Measurements from ENCODE around the gene SLC27A2.
A peak's percentile ranks its signal among the peaks of the same experiment; 100 is the strongest.

SLC27A2 gene

DNA sequence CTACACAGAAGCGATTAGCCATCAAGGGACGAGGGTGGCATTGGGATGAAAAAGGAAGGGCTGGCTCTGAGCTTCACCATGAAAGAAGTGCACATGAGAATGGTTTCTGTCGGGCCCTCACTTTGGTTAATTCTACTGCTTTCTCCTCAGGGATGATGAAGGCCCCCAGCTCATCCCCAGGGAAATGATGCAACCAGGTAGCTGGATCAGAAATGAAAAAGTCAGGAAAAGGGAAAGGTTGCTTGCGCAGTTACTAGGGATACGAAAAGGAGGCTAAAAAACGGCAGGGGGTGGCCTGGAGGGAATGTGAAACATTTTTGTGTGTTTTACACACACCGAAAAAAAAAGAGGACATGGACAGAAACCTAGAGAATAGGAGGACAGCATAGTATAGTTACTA lies 1.4 kb upstream of the SLC27A2 start:
- H3K27ac ChIP-seq: peak overlapping the region; percentile 84; the same call in 1 of the 2 replicates
- TF ChIP-seq, protein P1, sequence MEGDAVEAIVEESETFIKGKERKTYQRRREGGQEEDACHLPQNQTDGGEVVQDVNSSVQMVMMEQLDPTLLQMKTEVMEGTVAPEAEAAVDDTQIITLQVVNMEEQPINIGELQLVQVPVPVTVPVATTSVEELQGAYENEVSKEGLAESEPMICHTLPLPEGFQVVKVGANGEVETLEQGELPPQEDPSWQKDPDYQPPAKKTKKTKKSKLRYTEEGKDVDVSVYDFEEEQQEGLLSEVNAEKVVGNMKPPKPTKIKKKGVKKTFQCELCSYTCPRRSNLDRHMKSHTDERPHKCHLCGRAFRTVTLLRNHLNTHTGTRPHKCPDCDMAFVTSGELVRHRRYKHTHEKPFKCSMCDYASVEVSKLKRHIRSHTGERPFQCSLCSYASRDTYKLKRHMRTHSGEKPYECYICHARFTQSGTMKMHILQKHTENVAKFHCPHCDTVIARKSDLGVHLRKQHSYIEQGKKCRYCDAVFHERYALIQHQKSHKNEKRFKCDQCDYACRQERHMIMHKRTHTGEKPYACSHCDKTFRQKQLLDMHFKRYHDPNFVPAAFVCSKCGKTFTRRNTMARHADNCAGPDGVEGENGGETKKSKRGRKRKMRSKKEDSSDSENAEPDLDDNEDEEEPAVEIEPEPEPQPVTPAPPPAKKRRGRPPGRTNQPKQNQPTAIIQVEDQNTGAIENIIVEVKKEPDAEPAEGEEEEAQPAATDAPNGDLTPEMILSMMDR (conservative IDR thresholded peaks at IDR 0.05): no peak

DNA sequence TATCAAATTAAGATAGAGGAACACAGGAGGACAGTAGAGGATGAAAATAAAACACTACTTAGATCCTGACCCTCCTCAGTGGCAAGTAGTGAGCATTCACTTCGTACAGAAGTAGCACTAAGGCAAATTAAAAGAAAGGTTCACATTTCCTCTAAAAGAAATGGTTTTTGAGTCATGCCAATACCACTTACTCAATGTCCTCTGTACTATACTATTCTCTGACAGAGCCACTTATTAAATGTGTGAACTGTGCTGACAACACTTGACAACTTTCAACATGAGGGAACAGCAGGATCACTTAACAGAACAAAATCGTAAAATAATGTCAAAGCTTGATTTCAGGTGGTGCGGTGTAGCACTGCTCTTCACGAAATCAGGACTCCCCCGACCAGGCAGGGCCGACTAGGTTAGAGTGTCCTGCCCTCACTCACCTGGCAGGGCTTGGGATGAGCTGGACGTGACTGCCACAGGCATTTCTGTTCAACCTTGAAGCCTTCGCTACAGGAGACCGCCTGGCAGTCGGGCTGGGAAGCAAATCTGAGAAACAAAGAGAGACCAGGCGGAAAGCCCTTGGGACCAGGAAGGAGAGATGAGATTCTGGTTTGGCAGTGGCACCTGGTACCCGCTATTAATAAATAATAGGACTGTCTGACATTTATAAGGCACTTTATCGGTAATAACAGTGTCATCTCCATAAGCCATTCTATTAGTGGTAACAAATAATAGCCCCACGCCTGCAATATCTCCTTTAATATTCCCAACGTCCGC lies 611 bp upstream of the SLC27A2 start:
- TF ChIP-seq, protein P1 (conservative IDR thresholded peaks at IDR 0.05): no peak
- peak overlapping the region; percentile 84 for H3K27ac ChIP-seq

- H3K27ac ChIP-seq: peak overlapping the region; percentile 84
- TF ChIP-seq, protein P1 (conservative IDR thresholded peaks at IDR 0.05): 0 out of 2 replicates have a peak, but pooled peaks have one; percentile 26
Measured at GRCh38 chr15:50182219-50183013, 420 bp downstream of the SLC27A2 start.

DNA sequence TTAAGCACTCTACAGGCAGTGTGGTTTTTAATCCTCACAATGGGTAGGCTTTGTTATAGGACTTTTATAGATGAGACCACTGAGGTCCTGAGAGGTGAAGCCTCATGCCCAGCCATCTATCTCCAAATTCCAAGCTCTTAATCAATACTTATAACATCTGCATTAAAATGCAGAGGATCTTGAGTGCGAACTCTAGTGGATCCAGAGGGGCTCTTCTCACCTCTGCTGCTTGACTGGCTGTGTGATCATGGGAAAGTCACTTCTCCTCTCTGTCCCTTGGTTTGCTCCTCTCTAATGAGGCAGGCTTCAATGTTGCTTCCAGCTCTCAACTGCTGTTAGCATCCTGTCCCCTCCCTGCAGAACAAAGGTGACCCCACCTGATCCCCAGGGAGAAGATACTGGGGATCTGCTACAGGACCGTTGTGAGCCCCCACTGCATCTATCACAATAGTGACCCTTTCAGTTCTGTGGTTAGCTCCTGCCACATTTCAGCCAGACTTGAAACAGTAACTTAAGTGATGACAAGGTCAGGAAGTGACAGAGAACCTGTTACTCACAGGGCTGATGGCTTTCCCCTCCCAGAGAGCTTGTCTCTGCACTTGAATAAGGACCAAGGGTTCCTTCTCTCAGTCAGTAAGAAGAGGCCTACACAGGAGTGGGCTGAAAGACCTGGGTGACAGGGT lies 1.3 kb downstream of the SLC27A2 start:
- TF ChIP-seq, protein P1 (conservative IDR thresholded peaks at IDR 0.05): no peak
- H3K27ac ChIP-seq: peak overlapping the region; percentile 84; the same call in 1 of the 2 replicates

DNA sequence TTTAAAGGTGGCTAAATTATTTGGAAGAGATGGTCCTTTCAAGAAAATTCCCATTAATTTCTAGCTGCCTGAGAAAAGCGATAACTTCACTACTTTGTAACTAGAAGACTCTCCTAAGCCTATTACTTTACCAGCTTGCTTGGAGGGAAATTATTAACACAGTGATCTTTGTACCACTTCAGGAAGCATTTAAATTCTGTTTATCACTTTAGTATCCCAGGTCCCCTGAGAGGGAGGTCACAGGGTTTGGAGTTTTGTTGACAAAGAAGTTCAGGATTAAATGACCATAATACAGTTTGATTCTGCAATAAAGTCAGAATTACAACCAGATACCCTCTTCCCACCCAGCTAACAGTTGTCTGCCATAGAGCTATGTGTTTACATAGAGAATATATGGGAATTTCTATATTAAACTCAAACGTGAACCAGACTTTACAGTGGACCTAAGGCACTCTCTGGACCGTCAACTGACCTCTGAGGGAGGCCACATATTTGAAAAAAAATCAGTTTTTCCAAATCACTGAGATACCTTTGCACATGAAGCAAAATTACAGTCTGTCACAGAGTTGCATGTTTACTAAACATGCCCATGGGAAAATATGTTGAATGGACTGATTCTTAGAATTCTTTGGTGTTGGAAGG lies 3.0 kb downstream of the SLC27A2 start:
- TF ChIP-seq, protein P1 (conservative IDR thresholded peaks at IDR 0.05): no peak
- peak overlapping the region; percentile 53 for H3K27ac ChIP-seq

DNA sequence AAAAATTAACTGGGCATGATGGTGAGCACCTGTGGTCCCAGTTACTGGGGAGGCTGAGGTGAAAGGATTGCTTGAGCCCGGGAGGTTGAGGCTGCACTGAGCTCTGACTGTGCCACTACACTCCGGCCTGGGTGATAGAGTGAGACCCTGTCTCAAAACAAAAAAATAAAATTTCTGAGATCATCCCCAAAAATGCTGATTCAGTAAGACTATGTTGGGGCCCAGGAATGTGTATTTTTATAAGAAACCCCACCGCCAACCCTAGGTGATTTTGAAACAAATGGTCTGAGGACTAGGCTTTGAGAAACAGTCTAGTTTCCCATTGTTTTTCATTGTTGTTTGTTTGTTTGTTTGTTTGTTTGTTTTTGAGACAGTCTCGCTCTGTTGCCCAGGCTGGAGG lies 4.1 kb downstream of the SLC27A2 start:
- H3K27ac ChIP-seq: no peak overlapping the region
- TF ChIP-seq, protein P1 (conservative IDR thresholded peaks at IDR 0.05): no peak

Data from VCaP (cell line).